H1 (cell line): ENCODE data around the gene CHAT. TPM values are rescaled to one million over a fixed set of nuclear protein-coding genes. Genes with fewer than 3 reads are reported as not detected.

Experiments used
- BCL11A ChIP-seq, 2 experiments: IDR thresholded peaks; one replicate each; pipeline ENCODE4 v1.6.1; 2011; ENCODE audit warnings: low read depth in 2 of 2, low read length in 2 of 2, mild to moderate bottlenecking in 2 of 2
- CTBP2 ChIP-seq: IDR thresholded peaks from 2 replicates; pipeline ENCODE4 v1.7.0; 2011; ENCODE audit warnings: borderline replicate concordance, mild to moderate bottlenecking, moderate library complexity, mixed read lengths, low read length; ENCODE audit not compliant: insufficient read depth, insufficient read length
- EZH2 ChIP-seq: fragments of 200-600 bp; sonication (generic); IDR thresholded peaks from 2 replicates; pipeline ENCODE4 v1.7.1; 2012; ENCODE audit warnings: low read depth, mild to moderate bottlenecking, moderate library complexity, low read length, inconsistent platforms; ENCODE audit not compliant: severe bottlenecking
- JUND ChIP-seq: IDR thresholded peaks from 2 replicates; pipeline ENCODE4 v1.6.1; 2011; ENCODE audit warnings: mild to moderate bottlenecking, improper control_type of control experiment, low read length
- NRF1 ChIP-seq: IDR thresholded peaks from 2 replicates; pipeline ENCODE4 v1.6.1; 2011; ENCODE audit warnings: mild to moderate bottlenecking, low read depth, low read length, improper control_type of control experiment
- POLR2A ChIP-seq, 2 experiments: IDR thresholded peaks; 1 replicate in 1 of 2; 2 replicates in 1 of 2; pipeline ENCODE4 v1.6.1; 2011; ENCODE audit warnings: low read depth in 2 of 2, low read length in 2 of 2, mild to moderate bottlenecking in 2 of 2; ENCODE audit errors: control extremely low read depth in 1 of 2
- POLR2AphosphoS5 ChIP-seq: IDR thresholded peaks from 2 replicates; pipeline ENCODE4 v1.6.1; 2011; ENCODE audit warnings: low read depth, low read length
- RAD21 ChIP-seq, 2 experiments: IDR thresholded peaks in 1 of 2; conservative IDR thresholded peaks in 1 of 2; 2 replicates each; pipeline ENCODE4 v1.6.1; 2011; ENCODE audit warnings: low read depth in 2 of 2, low read length in 2 of 2, improper control_type of control experiment in 1 of 2, inconsistent platforms in 1 of 2, mild to moderate bottlenecking in 1 of 2, moderate library complexity in 1 of 2
- TAF7 ChIP-seq: optimal IDR thresholded peaks from 2 replicates; pipeline ENCODE3; 2011; ENCODE audit warnings: low read depth, mild to moderate bottlenecking, inconsistent platforms, low read length, moderate library complexity, borderline replicate concordance
- TBP ChIP-seq: IDR thresholded peaks from 2 replicates; pipeline ENCODE4 v1.6.1; 2011; ENCODE audit warnings: low read depth, low read length, improper control_type of control experiment
- polyA plus RNA-seq, 7 experiments: library from polyadenylated mRNA; depleted of rRNA in 3 of 7; stranded (reverse) in 5 of 7; unstranded in 2 of 7; fragments of >200 nt in 5 of 7; fragments of 200-250 nt in 2 of 7; gene quantifications; 1 replicate in 5 of 7; 2 replicates in 1 of 7; 4 replicates in 1 of 7; pipeline versions ENCODE4 v1.2.1 to v1.2.3, GENCODE V29; 2011 to 2013; ENCODE audit warnings: missing spikeins in 2 of 7, mixed read lengths in 2 of 7
- total RNA-seq: library from RNA; stranded (reverse); fragmentation: NEBNext Ultra II Directional; extraction: Animal tissue kit (Norgen Biotek cat#: 25700); gene quantifications from 2 replicates; pipeline ENCODE4 v1.2.1, GENCODE V29; 2021
- TF ChIP-seq, protein P1 (sequence below): fragments of 300-600 bp; sonication (generic); IDR thresholded peaks from 2 replicates; pipeline ENCODE4 v1.7.1; 2012; ENCODE audit warnings: low read length, moderate library complexity, mild to moderate bottlenecking, inconsistent platforms; ENCODE audit not compliant: insufficient replicate concordance

Gene CHAT
- total and polyA plus RNA-seq, 2 of the 8 experiments (the other 6 are each of a cell fraction or from before 2014, with no cell fraction given): not detected

DNA sequence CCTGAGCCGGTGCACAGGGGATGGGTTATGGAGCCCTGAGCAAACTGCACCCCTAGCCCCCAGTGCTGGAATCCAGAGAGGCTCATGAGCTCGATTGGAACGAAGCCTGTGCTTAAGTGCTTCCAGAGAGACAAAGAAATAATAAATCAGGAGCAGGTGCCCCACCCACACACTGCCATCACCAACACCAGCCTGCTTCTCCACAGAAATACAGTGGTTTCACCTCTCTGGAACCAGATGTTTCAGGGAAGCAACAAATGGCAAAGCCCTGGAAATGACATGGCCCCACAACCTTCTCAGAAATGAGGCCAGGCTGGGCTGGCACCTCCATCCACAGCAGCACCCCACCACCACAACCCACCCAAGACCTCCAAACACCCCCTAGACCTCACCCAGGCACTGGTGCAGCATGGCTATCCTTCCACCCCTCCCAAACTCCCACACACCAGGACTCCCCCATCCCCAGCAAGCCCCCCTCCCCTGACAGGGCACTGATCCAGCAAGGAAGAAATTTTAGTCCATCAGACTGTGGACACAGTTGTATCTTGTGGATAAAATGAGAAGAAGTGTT is 7.8 kb upstream of the CHAT start (continued):
- TF ChIP-seq, protein P1, sequence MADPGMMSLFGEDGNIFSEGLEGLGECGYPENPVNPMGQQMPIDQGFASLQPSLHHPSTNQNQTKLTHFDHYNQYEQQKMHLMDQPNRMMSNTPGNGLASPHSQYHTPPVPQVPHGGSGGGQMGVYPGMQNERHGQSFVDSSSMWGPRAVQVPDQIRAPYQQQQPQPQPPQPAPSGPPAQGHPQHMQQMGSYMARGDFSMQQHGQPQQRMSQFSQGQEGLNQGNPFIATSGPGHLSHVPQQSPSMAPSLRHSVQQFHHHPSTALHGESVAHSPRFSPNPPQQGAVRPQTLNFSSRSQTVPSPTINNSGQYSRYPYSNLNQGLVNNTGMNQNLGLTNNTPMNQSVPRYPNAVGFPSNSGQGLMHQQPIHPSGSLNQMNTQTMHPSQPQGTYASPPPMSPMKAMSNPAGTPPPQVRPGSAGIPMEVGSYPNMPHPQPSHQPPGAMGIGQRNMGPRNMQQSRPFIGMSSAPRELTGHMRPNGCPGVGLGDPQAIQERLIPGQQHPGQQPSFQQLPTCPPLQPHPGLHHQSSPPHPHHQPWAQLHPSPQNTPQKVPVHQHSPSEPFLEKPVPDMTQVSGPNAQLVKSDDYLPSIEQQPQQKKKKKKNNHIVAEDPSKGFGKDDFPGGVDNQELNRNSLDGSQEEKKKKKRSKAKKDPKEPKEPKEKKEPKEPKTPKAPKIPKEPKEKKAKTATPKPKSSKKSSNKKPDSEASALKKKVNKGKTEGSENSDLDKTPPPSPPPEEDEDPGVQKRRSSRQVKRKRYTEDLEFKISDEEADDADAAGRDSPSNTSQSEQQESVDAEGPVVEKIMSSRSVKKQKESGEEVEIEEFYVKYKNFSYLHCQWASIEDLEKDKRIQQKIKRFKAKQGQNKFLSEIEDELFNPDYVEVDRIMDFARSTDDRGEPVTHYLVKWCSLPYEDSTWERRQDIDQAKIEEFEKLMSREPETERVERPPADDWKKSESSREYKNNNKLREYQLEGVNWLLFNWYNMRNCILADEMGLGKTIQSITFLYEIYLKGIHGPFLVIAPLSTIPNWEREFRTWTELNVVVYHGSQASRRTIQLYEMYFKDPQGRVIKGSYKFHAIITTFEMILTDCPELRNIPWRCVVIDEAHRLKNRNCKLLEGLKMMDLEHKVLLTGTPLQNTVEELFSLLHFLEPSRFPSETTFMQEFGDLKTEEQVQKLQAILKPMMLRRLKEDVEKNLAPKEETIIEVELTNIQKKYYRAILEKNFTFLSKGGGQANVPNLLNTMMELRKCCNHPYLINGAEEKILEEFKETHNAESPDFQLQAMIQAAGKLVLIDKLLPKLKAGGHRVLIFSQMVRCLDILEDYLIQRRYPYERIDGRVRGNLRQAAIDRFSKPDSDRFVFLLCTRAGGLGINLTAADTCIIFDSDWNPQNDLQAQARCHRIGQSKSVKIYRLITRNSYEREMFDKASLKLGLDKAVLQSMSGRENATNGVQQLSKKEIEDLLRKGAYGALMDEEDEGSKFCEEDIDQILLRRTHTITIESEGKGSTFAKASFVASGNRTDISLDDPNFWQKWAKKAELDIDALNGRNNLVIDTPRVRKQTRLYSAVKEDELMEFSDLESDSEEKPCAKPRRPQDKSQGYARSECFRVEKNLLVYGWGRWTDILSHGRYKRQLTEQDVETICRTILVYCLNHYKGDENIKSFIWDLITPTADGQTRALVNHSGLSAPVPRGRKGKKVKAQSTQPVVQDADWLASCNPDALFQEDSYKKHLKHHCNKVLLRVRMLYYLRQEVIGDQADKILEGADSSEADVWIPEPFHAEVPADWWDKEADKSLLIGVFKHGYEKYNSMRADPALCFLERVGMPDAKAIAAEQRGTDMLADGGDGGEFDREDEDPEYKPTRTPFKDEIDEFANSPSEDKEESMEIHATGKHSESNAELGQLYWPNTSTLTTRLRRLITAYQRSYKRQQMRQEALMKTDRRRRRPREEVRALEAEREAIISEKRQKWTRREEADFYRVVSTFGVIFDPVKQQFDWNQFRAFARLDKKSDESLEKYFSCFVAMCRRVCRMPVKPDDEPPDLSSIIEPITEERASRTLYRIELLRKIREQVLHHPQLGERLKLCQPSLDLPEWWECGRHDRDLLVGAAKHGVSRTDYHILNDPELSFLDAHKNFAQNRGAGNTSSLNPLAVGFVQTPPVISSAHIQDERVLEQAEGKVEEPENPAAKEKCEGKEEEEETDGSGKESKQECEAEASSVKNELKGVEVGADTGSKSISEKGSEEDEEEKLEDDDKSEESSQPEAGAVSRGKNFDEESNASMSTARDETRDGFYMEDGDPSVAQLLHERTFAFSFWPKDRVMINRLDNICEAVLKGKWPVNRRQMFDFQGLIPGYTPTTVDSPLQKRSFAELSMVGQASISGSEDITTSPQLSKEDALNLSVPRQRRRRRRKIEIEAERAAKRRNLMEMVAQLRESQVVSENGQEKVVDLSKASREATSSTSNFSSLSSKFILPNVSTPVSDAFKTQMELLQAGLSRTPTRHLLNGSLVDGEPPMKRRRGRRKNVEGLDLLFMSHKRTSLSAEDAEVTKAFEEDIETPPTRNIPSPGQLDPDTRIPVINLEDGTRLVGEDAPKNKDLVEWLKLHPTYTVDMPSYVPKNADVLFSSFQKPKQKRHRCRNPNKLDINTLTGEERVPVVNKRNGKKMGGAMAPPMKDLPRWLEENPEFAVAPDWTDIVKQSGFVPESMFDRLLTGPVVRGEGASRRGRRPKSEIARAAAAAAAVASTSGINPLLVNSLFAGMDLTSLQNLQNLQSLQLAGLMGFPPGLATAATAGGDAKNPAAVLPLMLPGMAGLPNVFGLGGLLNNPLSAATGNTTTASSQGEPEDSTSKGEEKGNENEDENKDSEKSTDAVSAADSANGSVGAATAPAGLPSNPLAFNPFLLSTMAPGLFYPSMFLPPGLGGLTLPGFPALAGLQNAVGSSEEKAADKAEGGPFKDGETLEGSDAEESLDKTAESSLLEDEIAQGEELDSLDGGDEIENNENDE: no peak
- TF ChIP-seq CTBP2 (no peak), EZH2 (no peak), NRF1 (no peak), TAF7 (no peak), POLR2AphosphoS5 (no peak), RAD21 (IDR thresholded peaks at IDR 0.05 in 1 of 2, conservative IDR thresholded peaks at IDR 0.05 in 1 of 2; ENCODE audit: low read depth in 2 of 2, low read length in 2 of 2) (no peak), POLR2A (IDR thresholded peaks at IDR 0.05; ENCODE audit: control extremely low read depth in 1 of 2, low read depth in 2 of 2, low read length in 2 of 2) (no peak), TBP (no peak), BCL11A (IDR thresholded peaks at IDR 0.05; ENCODE audit: low read depth in 2 of 2, low read length in 2 of 2) (no peak), JUND (no peak)
